GM18867 (cell line): Measurements from ENCODE around the gene CTTNBP2NL.
"Not testable (repeated sequence)": the region's sequence is repeated elsewhere in the genome, so short reads cannot be mapped to it uniquely, and the experiment has no call there.

Experiments
- ATAC-seq: cut with Tn5 transposase; IDR thresholded peaks from one replicate; pipeline ENCODE4 v1.9.1; 2021; ENCODE audit warnings: mild to moderate bottlenecking, moderate library complexity; ENCODE audit not compliant: unreplicated experiment

Gene CTTNBP2NL

DNA sequence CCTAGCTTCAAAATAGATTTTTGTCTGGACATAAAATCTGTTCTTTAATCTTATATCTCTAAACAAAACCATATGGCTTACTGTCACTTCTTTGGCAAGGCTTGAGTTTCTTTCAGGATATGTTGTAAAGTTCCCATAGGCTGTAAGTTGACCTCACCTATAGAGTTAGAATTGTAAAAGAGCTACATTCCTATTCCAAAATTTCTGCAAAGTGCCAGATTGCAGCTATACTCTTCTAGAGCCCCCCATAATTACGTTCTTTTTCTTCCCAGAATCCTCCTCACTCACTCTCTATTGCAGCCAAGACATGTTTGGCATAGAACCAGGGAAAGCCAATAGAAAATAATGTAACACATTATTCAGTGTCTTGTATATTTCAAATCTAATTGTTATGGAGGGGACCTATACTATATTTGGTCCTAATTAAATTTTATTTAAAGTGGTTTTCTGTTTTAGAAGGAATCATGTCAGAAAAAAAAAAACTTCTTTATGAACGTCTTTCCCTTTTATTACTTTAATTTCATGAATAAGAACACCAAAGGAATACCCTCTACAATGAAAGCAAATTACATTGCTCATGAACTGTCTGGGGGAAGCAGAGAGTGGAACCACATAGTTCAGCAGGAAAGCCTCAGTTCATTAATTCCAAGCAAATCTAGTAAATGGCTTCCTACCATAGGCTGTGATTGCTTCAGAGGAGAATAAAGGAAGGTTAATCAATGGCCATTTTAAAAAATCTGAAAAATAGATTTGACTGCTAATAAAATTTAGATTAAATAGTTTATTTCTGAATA lies 22.3 kb downstream of the CTTNBP2NL start:
- ATAC-seq = no peak

DNA sequence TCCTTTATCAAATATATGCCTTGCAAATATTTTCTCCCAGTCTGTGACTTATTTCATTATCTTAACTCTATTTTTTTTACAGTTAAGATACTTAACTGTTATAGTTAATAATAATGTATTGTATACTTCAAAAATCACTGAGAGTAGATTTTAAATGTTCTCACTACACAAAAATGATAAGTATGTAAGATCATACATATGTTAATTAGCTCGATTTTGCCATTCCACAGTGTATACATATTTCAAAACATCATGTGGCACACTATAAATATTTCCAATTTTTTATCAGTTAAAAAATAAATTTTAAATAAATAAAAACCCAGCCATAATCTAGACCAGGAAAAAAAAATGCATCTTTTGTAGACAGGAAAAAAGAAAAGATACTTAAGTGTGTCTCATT lies 27.2 kb downstream of the CTTNBP2NL start:
- no peak for ATAC-seq

DNA sequence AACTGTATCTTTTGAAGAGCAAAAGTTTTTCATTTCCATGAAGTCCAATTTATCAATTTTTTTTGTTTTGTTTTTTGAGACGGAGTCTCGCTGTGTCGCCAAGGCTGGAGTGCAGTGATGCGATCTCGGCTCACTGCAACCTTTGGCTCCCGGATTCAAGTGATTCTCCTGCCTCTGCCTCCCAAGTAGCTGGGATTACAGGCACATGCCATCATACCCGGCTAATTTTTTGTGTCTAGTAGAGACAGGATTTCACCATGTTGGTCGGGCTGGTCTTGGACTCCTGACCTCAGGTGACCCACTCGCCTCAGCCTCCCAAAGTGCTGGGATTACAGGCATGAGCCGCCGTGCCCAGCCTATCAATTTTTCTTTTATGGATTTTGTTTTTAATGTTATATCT lies 27.7 kb downstream of the CTTNBP2NL start:
- not testable (repeated sequence) for ATAC-seq

DNA sequence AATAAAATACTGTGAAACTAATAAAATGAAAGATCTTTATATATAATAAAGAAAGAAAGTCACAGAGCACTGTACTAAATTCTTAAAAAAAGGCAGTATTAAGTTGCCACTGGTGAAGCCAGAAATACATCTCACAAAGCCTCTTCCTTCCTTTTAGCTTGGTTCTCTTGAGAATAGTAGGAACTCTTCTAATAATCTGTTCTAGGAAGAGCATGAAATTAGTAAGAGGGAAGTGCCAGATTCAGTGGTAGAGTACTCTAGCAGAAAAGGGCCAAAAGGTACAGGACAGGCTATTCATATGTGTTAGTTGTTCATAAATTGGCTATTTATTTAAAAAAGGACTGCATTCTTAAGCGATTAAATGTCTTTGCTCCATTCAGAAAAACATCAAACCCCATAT lies 33.7 kb downstream of the CTTNBP2NL start:
- ATAC-seq = no peak

DNA sequence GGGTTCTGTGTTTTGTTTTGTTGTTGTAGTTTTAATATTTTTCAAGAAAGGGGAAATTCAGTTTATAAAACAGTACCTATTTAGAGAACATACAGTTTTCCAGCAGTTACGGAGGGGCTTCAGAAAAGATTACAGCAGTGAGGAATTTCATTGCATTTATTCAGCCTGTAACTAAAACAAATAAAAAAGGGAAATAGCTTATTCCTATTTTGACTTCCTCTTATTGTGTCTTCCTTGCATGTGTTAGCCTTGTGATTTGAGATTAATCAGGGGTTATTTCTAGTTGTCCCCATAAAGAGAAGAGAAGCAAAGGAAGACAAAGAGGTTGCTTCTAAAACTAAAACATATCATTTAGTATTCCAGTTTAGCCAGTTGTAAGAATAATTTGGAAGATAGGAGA lies 35.0 kb downstream of the CTTNBP2NL start:
- no peak for ATAC-seq

DNA sequence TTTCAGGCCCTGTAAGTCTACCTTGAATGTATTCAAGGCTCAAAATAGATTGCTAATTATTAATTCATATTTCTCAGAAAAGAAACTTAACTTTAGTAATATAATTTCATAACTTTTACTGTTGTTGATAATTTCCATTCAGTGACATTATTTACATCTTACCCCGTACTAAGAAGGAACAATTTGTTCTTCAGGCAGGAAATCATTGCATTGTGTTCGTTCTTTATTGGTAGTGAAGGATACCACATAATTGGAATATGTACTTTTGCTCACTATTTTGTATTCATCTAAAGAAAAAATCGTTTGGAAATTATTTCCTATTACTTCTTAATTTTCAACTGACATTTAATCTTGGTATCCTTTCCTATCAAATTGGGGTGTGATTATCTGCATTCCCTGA lies 39.4 kb downstream of the CTTNBP2NL start:
- no peak for ATAC-seq

DNA sequence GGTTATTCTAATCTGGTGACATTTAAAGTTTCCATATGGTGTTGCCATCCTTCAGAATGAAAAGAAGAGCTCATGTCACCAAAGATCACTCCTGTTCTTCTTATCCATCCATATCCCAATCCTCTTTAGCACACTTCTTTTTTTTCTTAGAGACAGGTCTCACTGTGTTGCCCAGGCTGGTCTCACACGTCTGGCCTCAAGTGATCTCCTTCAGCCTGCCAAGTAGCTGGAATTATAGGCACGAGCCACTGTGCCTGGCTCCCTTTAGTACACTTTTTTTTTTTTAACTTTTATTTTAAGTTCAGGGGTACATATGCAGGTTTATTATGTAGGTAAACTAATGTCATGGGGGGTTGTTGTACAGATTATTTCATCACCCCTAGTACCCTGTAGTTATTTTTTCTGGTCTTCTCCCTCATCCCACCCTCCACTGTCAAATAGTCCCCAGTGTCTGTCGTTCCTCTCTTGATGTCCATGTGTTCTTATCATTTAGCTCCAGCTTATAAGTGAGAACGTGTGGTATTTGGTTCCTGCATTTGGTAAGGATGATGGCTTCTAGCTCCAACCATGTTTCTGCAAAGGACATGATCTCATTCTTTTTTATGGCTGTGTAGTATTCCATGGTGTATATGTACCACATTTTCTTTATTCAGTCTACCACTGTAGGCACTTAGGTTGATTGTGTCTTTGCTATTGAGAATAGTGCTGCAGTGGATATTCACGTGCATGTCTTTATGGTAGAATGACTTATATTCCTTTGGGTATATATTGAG lies 40.6 kb downstream of the CTTNBP2NL start:
- ATAC-seq = no peak

DNA sequence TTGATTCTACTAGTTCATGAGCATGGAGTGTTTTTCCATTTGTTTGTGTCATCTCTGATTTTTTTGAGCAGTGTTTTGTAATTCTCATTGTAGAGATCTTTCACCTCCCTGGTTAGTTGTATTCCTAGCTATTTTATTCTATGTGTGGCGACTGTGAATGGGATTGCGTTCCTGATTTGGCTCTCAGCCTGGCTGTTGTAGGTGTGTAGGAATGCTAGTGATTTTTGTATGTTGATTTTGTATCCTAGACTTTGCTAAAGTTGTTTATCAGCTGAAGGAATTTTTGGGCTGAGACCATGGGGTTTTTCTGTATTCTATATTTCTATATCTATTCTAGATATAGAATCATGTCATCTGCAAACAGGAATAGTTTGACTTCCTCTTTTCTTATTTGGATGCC lies 42.1 kb downstream of the CTTNBP2NL start:
- not testable (repeated sequence) for ATAC-seq

DNA sequence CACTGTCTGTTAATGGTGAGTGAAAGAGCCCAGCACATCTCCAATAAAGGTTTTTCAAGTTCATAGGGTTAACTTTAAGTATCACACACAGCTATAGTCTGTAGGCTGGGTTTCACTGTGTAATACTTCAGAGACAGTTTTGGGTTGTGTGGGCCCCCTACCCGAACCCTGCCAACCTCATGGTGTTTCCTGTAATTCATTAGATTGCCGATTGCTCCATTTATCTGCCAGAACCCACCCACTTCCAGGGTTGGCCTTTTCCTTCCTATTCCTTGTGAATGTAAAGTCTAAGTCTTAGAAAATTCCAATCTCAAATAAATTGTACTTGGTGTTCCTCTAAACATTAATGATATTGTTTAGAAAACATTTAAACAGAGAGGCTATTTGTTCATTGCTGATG lies 43.6 kb downstream of the CTTNBP2NL start:
- ATAC-seq = no peak

DNA sequence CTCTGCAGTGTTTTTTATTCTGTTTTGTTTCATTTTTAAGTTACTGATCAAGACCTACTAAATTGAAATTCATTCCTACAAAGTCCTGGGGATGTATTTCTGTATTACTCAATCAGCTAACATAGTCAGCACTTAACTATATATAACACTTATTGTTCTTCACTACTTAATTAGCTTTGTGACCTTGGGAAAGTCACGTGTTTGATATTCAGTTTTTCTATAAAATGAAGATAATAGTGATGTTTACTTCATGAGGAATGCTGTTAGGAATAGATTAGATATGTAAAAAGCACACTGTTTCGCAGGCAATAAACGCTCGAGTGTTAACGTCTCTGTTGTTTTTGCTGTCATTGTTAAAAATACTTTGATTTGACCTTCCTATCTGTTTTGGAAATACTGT lies 44.6 kb downstream of the CTTNBP2NL start:
- ATAC-seq = no peak

DNA sequence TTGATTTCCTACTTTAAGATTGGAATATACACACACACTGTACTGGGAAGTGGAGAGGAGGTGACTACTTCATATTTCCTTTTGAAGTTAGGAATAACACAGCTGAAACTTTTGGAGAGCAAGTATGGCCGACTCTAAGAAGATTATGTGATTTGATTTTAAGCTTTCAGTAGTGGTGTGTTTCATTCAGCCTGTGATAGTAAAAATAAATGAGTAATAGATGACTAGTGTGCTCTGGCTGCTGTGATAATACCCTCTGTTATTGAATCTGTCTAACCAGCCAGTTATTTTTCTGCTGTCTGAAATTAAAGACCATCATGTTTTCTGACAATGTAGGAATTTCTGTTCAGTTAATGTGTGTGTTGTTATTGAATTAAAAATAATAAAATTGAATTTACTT lies 48.3 kb downstream of the CTTNBP2NL start:
- no peak for ATAC-seq

DNA sequence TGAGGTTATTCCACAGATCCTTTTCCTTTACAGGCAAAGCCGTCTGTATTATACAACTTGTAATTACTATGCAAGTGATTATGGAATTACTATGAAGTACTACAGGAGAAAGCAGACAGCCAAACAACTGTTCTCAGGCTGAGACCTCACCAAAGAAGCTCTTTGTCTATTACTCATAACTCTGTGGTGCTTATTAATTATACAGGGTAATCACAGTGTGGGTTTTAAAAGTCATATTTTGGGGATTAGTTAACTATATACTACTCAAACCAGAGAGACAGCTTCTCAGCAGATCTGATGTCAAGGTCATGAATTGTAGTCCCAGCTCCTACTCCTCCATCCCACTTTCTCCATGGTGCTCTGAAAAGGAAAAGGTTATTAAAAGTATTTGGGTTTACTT lies 49.6 kb downstream of the CTTNBP2NL start:
- ATAC-seq = no peak

DNA sequence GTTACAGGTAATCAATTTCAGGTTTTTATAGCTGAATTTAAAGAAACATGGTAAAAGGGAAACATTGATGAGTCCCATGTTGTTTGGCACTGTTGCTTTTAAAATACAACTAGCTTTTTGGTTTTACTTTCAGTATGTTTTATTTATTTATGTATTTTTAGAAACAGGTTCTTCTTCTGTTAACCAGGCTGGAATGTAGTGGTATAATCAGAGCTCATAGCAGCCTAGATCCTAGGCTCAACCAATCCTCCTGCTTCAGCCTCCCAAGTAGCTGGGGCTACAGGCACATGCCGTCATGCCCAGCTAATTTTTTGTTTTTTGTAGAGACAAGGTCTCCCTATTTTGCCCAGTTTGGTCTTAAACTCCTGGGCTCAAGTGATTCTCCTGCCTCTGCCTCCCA lies 50.4 kb downstream of the CTTNBP2NL start:
- ATAC-seq = no peak

DNA sequence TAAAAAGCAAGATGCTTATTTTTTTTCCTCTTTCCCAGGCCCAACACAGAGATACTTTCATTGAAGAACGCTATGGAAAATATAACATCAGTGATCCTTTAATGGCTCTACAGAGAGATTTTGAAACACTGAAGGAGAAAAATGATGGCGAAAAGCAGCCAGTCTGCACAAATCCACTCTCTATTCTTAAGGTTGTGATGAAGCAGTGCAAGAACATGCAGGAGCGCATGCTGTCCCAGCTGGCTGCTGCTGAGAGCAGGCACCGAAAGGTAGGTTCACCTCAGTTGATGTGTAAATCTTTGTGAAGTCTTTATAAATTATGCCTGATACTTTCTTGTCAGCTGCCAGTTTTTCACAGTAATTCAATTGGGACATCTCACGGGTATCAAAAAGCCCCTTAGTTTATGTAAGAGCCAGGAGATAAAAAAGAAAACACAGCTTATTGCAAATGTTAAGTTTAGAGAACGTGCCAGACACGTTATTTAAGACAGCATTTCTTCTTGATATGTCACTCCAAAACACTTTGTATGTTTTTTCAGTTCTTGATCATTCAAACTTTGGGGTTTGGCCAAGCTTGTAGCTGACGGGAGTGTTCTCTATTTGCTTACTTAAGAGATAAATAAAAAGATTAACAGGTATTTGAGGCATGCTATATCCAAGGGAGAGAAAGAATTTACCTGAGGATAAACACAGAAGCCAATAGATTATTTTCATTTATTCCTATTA lies 53.1 kb downstream of the CTTNBP2NL start:
- no peak for ATAC-seq

DNA sequence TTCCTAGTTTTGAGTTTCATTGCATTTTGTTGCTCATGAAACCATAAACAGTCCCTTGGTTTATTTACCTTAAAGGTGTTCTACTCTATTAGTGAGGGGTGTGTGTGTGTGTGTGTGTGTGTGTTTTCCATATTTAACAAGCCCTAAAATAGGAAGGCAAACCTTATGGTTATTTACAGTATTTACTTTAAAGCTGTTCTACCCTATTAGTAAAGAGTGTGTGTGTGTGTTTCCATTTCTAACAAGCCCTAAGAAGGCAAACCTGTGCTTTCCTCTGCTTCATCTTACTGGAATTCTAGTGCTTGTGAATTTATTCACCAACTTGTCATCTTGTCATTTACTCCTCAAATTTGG lies 53.6 kb downstream of the CTTNBP2NL start:
- no peak for ATAC-seq

DNA sequence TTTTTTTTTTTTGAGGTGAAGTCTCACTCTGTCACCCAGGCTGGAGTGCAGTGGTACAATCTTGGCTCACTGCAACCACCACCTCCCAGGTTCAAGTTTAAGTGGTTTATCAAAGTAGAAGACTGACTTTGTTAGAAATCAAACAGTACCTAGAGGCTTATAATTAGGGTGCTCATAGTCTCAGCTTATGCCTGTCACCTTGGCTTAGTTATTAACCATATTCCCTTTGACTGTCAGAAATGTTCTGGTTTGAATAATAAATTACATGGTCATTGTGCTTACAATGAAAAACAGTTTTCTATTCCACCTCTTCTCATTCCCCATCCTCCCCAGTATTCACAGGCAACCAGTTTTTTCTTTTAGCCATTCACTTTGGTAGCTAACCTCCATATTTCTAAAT lies 54.8 kb downstream of the CTTNBP2NL start:
- ATAC-seq = no peak

DNA sequence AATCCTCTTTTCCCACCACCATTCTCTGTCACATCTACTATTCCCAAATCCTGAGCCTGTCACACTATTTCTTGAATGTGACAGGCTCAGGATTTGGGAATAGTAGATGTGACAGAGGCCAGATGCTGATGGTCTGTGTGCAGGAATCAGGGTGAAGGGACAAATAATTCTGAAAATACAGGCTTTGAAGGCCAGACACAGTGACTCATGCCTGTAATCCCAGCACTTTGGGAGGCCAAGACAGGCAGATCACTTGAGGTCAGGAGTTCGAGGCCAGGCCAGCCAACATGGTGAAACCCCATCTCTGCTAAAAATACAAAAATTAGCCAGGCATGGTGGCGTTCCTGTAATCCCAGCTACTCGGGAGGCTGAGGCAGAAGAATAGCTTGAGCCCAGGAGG lies 55.3 kb downstream of the CTTNBP2NL start:
- not testable (repeated sequence) for ATAC-seq

DNA sequence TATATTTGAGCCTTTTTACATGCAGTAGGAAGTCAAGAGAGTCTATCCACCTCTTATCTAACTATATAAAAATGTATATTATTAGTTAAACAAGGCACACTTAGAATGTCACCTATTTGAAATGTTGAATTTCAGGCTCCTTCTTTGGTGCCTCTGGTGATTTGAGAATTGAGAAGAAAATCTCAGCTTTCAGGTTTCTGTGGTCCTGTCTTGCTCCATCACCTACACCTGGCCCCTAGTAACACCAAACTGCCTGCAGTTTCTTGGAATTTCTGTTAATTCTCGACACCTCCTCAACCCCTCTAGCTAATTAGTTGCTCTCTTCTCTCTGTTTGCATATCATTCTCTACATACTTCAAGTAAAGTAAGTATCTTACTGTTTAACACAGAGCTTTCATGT lies 57.9 kb downstream of the CTTNBP2NL start:
- no peak for ATAC-seq

DNA sequence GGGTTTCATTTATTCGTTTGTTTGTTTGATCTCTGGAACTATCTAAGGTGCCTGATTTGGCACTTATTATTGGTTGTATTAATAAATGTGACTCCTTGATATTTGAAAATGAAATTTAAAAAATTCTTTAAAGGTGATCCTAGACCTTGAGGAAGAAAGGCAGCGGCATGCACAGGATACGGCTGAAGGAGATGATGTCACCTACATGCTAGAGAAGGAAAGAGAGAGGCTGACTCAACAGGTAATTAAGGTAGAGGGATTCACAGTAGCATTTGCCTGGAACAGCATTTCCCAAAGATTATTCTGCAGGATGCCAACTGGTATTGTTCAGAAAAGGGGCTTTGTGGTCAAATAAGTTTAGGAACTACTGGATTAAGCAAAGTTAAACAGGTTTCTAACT lies 58.3 kb downstream of the CTTNBP2NL start:
- ATAC-seq = no peak

DNA sequence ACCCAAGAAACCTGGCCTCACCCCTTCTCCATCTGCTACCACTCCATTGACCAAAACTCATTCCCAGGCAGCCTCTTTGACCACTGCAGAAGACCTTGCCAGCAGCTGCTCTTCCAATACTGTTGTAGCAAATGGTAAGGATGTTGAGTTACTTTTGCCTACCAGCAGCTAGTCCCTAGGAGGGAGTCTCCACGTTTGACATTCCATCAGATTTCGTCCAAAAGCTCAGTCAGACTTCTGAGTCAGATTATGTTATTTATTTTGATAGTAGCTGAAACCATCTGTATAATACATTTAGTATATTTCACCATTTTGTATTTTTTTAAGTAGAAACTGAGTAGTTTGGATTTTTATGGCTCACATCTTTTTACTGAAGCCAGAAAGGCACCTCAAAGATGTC lies 61.2 kb downstream of the CTTNBP2NL start:
- ATAC-seq = no peak

DNA sequence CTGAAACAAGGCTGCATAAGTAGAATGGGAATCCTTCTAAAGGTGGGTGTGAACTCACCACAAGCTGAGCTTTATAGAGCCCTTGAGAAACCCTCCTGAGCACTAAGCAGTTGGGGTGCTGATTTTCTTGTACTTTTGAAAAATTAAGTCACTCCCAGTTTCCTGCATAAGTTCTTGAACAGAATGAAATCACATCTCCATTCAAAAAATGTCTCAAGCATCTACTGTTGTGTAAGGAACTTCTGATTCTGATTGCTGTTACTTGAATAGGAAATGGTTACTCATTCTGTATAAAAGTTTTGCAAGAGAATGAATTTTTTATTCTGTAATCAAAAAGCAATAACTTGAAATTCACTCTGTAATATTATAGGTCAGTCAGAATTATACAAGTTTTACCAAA lies 61.9 kb downstream of the CTTNBP2NL start:
- no peak for ATAC-seq

DNA sequence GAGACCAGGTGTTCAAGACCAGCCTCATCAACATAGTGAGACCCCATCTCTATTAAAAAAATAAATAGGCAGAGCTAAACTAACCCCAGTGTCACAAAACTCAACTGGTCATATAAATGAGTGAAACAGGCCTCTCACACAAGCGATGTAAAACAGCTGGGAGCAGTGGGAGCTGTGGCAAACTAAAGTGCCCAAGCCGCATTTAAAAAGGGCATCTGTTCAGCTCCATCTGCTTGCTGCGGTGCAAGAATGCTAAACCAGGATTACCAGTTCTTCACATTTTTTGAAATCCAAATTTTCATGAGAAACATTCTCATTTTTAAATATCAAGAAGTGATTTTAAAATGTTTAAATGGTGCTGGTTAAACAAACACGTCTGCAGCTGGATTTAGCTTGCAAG lies 62.7 kb downstream of the CTTNBP2NL start:
- no peak for ATAC-seq
